ENCODE measurements around the gene PSTPIP2. TPM values are rescaled to one million over a fixed set of nuclear protein-coding genes. Genes with fewer than 3 reads are reported as not detected.

PSTPIP2 gene
- polyA plus RNA-seq, 4 donors: 2.0 to 13.3 (median 4.2) TPM

- Histone ChIP-seq H3K36me3 (ENCODE audit: control insufficient read depth in 3 of 3, insufficient read depth in 2 of 3, low read depth in 1 of 3, low read length in 3 of 3) (peaks cover 0 to 5% (median 2%) of the 10 kb centered on the region in 3 donors), H3K4me3 (ENCODE audit: low read depth in 1 of 3, low read length in 3 of 3) (no peak overlapping the region), H3K9me3 (ENCODE audit: control insufficient read depth in 2 of 2, insufficient read depth in 1 of 2, low read depth in 1 of 2, low read length in 1 of 2) (no peaks in the 10 kb centered on the region), H3K27ac (ENCODE audit: low read depth in 1 of 3, low read length in 2 of 3) (no peak overlapping the region), H3K4me1 (ENCODE audit: control insufficient read depth in 3 of 3, insufficient read depth in 2 of 3, low read depth in 1 of 3, low read length in 2 of 3) (no peaks in the 10 kb centered on the region), H3K27me3 (ENCODE audit: control insufficient read depth in 3 of 3, insufficient read depth in 3 of 3, low read length in 3 of 3) (no peaks in the 10 kb centered on the region)
- 91 to 92% (median 92%) methylated on average over 4 of the region's 4 CpGs for WGBS, 3 donors
- DNase-seq (no peak), FAIRE-seq (no peak)
Measured at GRCh38 chr18:46010050-46010449, 62.0 kb downstream of the PSTPIP2 start.

- no peaks in the 10 kb centered on the region for H3K27me3 ChIP-seq (ENCODE audit: control insufficient read depth in 3 of 3, insufficient read depth in 3 of 3, low read length in 3 of 3)
- peaks cover 0 to 5% (median 2%) of the 10 kb centered on the region in 3 donors for H3K36me3 ChIP-seq (ENCODE audit: control insufficient read depth in 3 of 3, insufficient read depth in 2 of 3, low read depth in 1 of 3, low read length in 3 of 3)
- FAIRE-seq (no peak), DNase-seq (no peak)
- no peak overlapping the region for H3K4me3 ChIP-seq (ENCODE audit: low read depth in 1 of 3, low read length in 3 of 3)
- 84 to 94% (median 89%) methylated on average over 5 of the region's 5 CpGs for WGBS, 3 donors
- H3K27ac ChIP-seq (ENCODE audit: low read depth in 1 of 3, low read length in 2 of 3): no peak overlapping the region
- H3K9me3 ChIP-seq (ENCODE audit: control insufficient read depth in 2 of 2, insufficient read depth in 1 of 2, low read depth in 1 of 2, low read length in 1 of 2): no peaks in the 10 kb centered on the region
- no peaks in the 10 kb centered on the region for H3K4me1 ChIP-seq (ENCODE audit: control insufficient read depth in 3 of 3, insufficient read depth in 2 of 3, low read depth in 1 of 3, low read length in 2 of 3)
Measured at GRCh38 chr18:46009125-46009840, 62.8 kb downstream of the PSTPIP2 start.

- DNase-seq: no peak
- Histone ChIP-seq H3K4me3 (ENCODE audit: low read depth in 1 of 3, low read length in 3 of 3) (no peak overlapping the region), H3K4me1 (ENCODE audit: control insufficient read depth in 3 of 3, insufficient read depth in 2 of 3, low read depth in 1 of 3, low read length in 2 of 3) (no peaks in the 10 kb centered on the region), H3K27ac (ENCODE audit: low read depth in 1 of 3, low read length in 2 of 3) (no peak overlapping the region), H3K9me3 (ENCODE audit: control insufficient read depth in 2 of 2, insufficient read depth in 1 of 2, low read depth in 1 of 2, low read length in 1 of 2) (no peaks in the 10 kb centered on the region), H3K27me3 (ENCODE audit: control insufficient read depth in 3 of 3, insufficient read depth in 3 of 3, low read length in 3 of 3) (no peaks in the 10 kb centered on the region), H3K36me3 (ENCODE audit: control insufficient read depth in 3 of 3, insufficient read depth in 2 of 3, low read depth in 1 of 3, low read length in 3 of 3) (peaks cover 0 to 5% (median 2%) of the 10 kb centered on the region in 3 donors)
- FAIRE-seq: no peak
- 84 to 97% (median 92%) methylated on average over 8 of the region's 8 CpGs for WGBS, 3 donors
Measured at GRCh38 chr18:46008531-46008930, 63.5 kb downstream of the PSTPIP2 start.

DNA sequence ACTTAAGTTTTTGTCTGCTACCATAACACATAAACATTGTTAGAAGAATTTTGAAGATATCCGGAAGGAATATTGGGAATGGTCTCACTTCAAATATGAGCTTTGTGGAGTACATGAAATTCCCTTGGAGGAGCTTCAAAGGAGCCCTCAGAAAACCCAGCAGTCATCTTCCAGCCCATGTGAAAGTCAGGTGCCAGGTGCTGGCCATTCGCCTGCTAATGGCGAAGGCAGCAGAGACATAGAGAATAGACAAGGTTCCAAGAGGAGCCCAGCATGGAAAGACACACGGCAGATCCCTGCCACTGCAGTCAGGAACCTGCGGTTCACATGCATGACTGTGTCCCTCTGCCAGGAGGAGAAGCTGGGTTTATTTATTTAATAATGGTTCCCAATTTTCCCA, 64.9 kb downstream of the PSTPIP2 start:
- WGBS, 3 donors: 93 to 98% (median 93%) methylated on average over 5 of the region's 5 CpGs

DNA sequence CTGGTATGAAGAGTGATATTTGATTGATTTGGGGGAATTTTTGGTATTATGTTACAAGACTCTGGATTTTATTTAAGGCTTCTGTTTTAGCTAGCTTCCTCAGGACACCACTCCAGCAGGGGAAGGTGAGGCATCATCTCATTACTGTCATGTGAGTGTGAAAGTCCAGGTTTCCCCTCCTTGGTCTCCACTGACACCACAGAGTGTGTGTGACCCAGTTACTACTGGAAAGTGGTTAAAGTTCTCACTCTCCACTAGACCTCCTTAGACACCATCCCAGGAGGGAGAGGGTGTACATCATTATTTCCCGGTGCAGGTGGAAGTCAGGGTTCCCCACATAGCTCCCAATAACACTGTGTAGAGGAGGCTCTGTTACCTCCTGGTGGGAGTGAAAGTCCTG, 69.1 kb downstream of the PSTPIP2 start:
- no peak overlapping the region for H3K27ac ChIP-seq (ENCODE audit: low read depth in 1 of 3, low read length in 2 of 3)
- DNase-seq: no peak
- no peak for FAIRE-seq
- H3K4me3 ChIP-seq (ENCODE audit: low read depth in 1 of 3, low read length in 3 of 3): no peak overlapping the region
- WGBS, 3 donors: 95 to 97% (median 95%) methylated on average over 1 of the region's 1 CpG
- H3K9me3 ChIP-seq (ENCODE audit: control insufficient read depth in 2 of 2, insufficient read depth in 1 of 2, low read depth in 1 of 2, low read length in 1 of 2): no peaks in the 10 kb centered on the region
- H3K36me3 ChIP-seq (ENCODE audit: control insufficient read depth in 3 of 3, insufficient read depth in 2 of 3, low read depth in 1 of 3, low read length in 3 of 3): peaks cover 0 to 3% (median 0%) of the 10 kb centered on the region in 3 donors
- no peaks in the 10 kb centered on the region for H3K4me1 ChIP-seq (ENCODE audit: control insufficient read depth in 3 of 3, insufficient read depth in 2 of 3, low read depth in 1 of 3, low read length in 2 of 3)
- no peaks in the 10 kb centered on the region for H3K27me3 ChIP-seq (ENCODE audit: control insufficient read depth in 3 of 3, insufficient read depth in 3 of 3, low read length in 3 of 3)

More for the DNA sequence above, 64.9 kb downstream of the PSTPIP2 start:
- H3K4me3 ChIP-seq (ENCODE audit: low read depth in 1 of 3, low read length in 3 of 3): no peak overlapping the region
- H3K27ac ChIP-seq (ENCODE audit: low read depth in 1 of 3, low read length in 2 of 3): no peak overlapping the region
- H3K27me3 ChIP-seq (ENCODE audit: control insufficient read depth in 3 of 3, insufficient read depth in 3 of 3, low read length in 3 of 3): no peaks in the 10 kb centered on the region
- H3K4me1 ChIP-seq (ENCODE audit: control insufficient read depth in 3 of 3, insufficient read depth in 2 of 3, low read depth in 1 of 3, low read length in 2 of 3): no peaks in the 10 kb centered on the region
- FAIRE-seq: no peak
- no peaks in the 10 kb centered on the region for H3K9me3 ChIP-seq (ENCODE audit: control insufficient read depth in 2 of 2, insufficient read depth in 1 of 2, low read depth in 1 of 2, low read length in 1 of 2)
- no peak for DNase-seq
- peaks cover 0 to 5% (median 2%) of the 10 kb centered on the region in 3 donors for H3K36me3 ChIP-seq (ENCODE audit: control insufficient read depth in 3 of 3, insufficient read depth in 2 of 3, low read depth in 1 of 3, low read length in 3 of 3)

DNA sequence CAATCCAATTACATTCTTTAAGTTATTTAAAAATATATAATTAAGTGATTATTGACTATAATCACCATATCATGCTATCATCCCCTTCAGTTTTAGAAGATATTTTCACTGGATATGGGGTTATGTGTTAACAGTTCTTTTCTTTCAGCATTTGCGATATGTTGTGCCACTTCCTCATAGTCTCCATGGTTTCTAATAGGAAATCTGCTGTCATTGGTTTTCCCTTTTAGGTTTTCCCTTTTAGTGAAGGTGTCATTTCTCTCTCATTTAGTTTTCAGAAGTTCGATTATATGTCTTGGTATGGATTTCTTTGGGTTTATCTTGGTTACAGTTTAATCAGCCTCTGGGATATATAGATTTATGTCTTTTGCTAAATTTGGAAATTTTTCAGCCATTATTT, 70.2 kb downstream of the PSTPIP2 start:
- 92 to 98% (median 93%) methylated on average over 2 of the region's 2 CpGs for WGBS, 3 donors
- no peak overlapping the region for H3K4me3 ChIP-seq (ENCODE audit: low read depth in 1 of 3, low read length in 3 of 3)
- no peaks in the 10 kb centered on the region for H3K27me3 ChIP-seq (ENCODE audit: control insufficient read depth in 3 of 3, insufficient read depth in 3 of 3, low read length in 3 of 3)
- peaks cover 0 to 3% (median 0%) of the 10 kb centered on the region in 3 donors for H3K36me3 ChIP-seq (ENCODE audit: control insufficient read depth in 3 of 3, insufficient read depth in 2 of 3, low read depth in 1 of 3, low read length in 3 of 3)
- no peaks in the 10 kb centered on the region for H3K9me3 ChIP-seq (ENCODE audit: control insufficient read depth in 2 of 2, insufficient read depth in 1 of 2, low read depth in 1 of 2, low read length in 1 of 2)
- no peak for DNase-seq
- no peak for FAIRE-seq
- H3K27ac ChIP-seq (ENCODE audit: low read depth in 1 of 3, low read length in 2 of 3): no peak overlapping the region
- no peaks in the 10 kb centered on the region for H3K4me1 ChIP-seq (ENCODE audit: control insufficient read depth in 3 of 3, insufficient read depth in 2 of 3, low read depth in 1 of 3, low read length in 2 of 3)

- DNase-seq (no peak), FAIRE-seq (no peak)
- 60 to 83% (median 72%) methylated on average over 1 of the region's 1 CpG for WGBS, 3 donors
- Histone ChIP-seq H3K27ac (ENCODE audit: low read depth in 1 of 3, low read length in 2 of 3) (no peak overlapping the region), H3K36me3 (ENCODE audit: control insufficient read depth in 3 of 3, insufficient read depth in 2 of 3, low read depth in 1 of 3, low read length in 3 of 3) (peaks cover 0 to 3% (median 0%) of the 10 kb centered on the region in 3 donors), H3K9me3 (ENCODE audit: control insufficient read depth in 2 of 2, insufficient read depth in 1 of 2, low read depth in 1 of 2, low read length in 1 of 2) (no peaks in the 10 kb centered on the region), H3K27me3 (ENCODE audit: control insufficient read depth in 3 of 3, insufficient read depth in 3 of 3, low read length in 3 of 3) (no peaks in the 10 kb centered on the region), H3K4me3 (ENCODE audit: low read depth in 1 of 3, low read length in 3 of 3) (no peak overlapping the region), H3K4me1 (ENCODE audit: control insufficient read depth in 3 of 3, insufficient read depth in 2 of 3, low read depth in 1 of 3, low read length in 2 of 3) (no peaks in the 10 kb centered on the region)
Measured at GRCh38 chr18:46001074-46001473, 71.0 kb downstream of the PSTPIP2 start.

- WGBS, 3 donors: 71 to 79% (median 79%) methylated on average over 3 of the region's 3 CpGs
- DNase-seq: no peak
- Histone ChIP-seq H3K36me3 (ENCODE audit: control insufficient read depth in 3 of 3, insufficient read depth in 2 of 3, low read depth in 1 of 3, low read length in 3 of 3) (peaks cover 0 to 5% (median 0%) of the 10 kb centered on the region in 3 donors), H3K9me3 (ENCODE audit: control insufficient read depth in 2 of 2, insufficient read depth in 1 of 2, low read depth in 1 of 2, low read length in 1 of 2) (no peaks in the 10 kb centered on the region), H3K4me1 (ENCODE audit: control insufficient read depth in 3 of 3, insufficient read depth in 2 of 3, low read depth in 1 of 3, low read length in 2 of 3) (no peaks in the 10 kb centered on the region), H3K4me3 (ENCODE audit: low read depth in 1 of 3, low read length in 3 of 3) (no peak overlapping the region), H3K27ac (ENCODE audit: low read depth in 1 of 3, low read length in 2 of 3) (no peak overlapping the region), H3K27me3 (ENCODE audit: control insufficient read depth in 3 of 3, insufficient read depth in 3 of 3, low read length in 3 of 3) (no peaks in the 10 kb centered on the region)
- FAIRE-seq: no peak
Measured at GRCh38 chr18:45999536-45999935, 72.5 kb downstream of the PSTPIP2 start.

GRCh38 chr18:45998244-45998643, 73.8 kb downstream of the PSTPIP2 start:
- no peaks in the 10 kb centered on the region for H3K9me3 ChIP-seq (ENCODE audit: control insufficient read depth in 2 of 2, insufficient read depth in 1 of 2, low read depth in 1 of 2, low read length in 1 of 2)
- no peak overlapping the region for H3K4me3 ChIP-seq (ENCODE audit: low read depth in 1 of 3, low read length in 3 of 3)
- H3K27ac ChIP-seq (ENCODE audit: low read depth in 1 of 3, low read length in 2 of 3): no peak overlapping the region
- DNase-seq: no peak
- H3K36me3 ChIP-seq (ENCODE audit: control insufficient read depth in 3 of 3, insufficient read depth in 2 of 3, low read depth in 1 of 3, low read length in 3 of 3): peaks cover 0 to 5% (median 0%) of the 10 kb centered on the region in 3 donors
- 65 to 84% (median 67%) methylated on average over 3 of the region's 3 CpGs for WGBS, 3 donors
- no peaks in the 10 kb centered on the region for H3K4me1 ChIP-seq (ENCODE audit: control insufficient read depth in 3 of 3, insufficient read depth in 2 of 3, low read depth in 1 of 3, low read length in 2 of 3)
- no peaks in the 10 kb centered on the region for H3K27me3 ChIP-seq (ENCODE audit: control insufficient read depth in 3 of 3, insufficient read depth in 3 of 3, low read length in 3 of 3)
- no peak for FAIRE-seq
